Stimulated activated CD4-positive, alpha-beta T cell treated with anti-CD3 and anti-CD28 coated beads, Interleukin-1b, Interleukin-23, amount 100 ng/mL, for 4 hours (primary cell): Measurements from ENCODE around the gene CUEDC1.
"Not testable (repeated sequence)": the region's sequence is repeated elsewhere in the genome, so short reads cannot be mapped to it uniquely, and the experiment has no call there.

ENCODE experiments used
- DNase-seq, 2 donors: peaks; one replicate each; pipeline ENCODE4 v3.0.0-alpha.2; 2020; ENCODE audit warnings: low read depth in 2 of 2

The CUEDC1 gene

DNA sequence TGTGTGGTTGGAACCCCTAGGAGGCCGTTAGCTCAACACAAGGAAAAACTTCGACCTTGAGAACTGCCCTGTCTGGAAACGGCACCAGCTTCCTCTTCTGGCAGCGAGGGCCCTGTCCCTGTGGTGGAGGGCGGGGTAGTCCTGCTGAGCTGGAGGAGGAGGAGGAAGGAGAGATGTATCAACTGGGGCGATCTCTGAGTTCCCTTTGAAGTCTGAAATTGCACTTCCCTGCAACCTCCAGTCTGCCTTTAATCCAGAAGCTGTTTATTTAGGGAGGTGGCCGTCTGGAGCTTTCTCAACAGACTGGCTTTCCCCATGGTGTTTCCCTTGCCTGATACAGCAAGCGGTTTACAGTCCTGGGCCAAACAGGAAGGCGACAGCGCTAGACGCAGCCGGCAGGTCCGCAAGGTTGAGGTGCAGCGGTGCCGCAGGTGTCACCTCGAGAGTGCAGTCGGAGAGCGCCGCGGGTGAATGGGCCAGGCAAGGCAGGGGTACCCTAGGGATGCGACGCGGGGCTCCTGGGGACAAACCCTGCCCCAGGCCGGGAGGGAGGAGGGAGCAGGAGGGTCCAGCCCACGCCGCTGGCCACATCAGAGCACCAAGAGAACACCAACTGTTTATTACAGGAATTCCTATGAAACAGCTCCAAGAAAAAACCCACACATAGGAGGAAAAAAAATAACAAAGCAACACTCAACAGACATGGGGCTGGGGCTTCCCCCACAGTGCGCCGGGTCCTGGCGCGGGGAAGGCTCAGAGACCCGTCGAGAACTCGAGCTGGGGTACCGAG lies 94.0 kb downstream of the CUEDC1 start:
- peak in 1 of 2 donors; percentile 18 for DNase-seq

GRCh38 chr17:57860414-57860999 lies 94.7 kb downstream of the CUEDC1 start:
- no peak for DNase-seq

DNA sequence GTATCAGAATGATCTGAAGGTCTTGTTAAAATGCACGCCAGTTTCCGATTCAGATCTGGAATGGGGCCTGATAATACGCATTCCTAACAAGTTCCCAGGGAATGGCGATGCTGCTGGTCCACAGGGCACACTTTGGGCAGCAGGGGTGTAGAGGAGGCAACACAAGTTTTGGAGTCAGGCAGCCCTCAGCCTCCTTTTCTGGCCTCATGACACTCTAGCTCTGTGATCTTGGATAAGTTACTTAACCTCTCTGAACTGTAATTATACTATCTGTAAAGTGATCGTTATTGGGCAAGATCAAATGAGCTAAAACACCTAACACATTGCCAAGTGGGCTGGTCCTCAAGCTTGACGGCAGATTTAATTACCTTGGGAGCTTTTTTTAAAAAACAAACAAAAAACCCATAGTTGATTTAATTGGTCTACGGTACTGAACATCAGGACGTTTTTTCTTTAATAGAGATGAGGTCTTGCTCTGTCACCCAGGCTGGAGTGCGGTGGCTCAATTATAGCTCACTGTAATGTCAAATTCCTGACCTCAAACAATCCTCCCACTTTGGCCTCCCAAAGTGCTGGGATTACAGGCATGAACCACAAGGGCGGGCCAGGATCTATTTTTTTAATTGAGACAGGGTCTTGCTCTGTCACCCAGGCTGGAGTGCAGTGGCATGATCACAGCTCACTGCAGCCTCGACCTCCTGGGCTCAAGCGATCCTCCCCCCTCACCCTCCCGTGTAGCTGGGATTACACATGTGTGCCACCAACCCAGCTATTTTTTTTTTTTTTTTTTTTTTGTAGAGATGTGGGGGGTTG lies 95.4 kb downstream of the CUEDC1 start:
- DNase-seq: no peak

DNA sequence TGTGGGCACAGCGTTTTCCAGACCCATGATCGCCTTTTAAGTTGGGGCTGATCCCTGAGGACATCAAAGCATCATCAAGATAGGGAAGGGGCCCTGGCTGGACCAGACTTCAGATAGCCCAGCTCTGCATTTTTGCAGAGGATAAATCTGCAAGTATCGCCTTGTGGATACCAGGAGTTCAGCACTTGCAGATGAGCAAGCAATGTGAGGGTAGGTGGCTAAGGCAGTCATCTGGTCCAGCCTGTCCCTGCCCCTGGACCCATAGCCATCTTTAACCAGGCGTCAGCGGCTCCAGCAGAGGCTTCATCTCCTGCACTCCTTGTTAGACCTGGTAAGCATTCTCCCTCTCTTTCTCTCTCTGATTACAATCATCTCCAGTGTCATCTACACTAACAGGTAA lies 96.4 kb downstream of the CUEDC1 start:
- DNase-seq: no peak

GRCh38 chr17:57856792-57857620 lies 98.2 kb downstream of the CUEDC1 start:
- no peak for DNase-seq

GRCh38 chr17:57855391-57856035 lies 99.7 kb downstream of the CUEDC1 start:
- no peak for DNase-seq

DNA sequence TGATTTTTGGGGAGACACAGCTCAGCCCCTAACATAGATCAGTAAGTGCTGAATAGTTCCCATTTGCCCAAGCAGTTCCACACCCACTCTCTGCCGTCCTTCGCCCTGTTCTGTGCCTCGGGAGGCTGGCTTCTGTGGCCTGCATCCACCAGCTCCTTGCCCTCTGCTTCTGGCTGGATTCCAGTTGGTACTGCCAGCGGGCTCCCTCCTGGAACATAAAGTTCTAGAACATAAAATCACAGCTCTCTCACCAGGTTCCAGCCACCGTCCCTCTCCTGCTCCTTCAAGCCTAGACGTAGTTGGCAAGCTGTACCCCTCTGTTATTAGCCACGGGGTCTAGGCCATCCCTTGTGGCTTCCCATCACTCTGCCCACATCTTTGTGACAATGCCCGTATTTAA lies 101.5 kb downstream of the CUEDC1 start:
- DNase-seq: no peak

GRCh38 chr17:57852955-57853328 lies 102.3 kb downstream of the CUEDC1 start:
- DNase-seq: no peak

GRCh38 chr17:57852092-57852954 lies 102.9 kb downstream of the CUEDC1 start:
- DNase-seq: no peak

DNA sequence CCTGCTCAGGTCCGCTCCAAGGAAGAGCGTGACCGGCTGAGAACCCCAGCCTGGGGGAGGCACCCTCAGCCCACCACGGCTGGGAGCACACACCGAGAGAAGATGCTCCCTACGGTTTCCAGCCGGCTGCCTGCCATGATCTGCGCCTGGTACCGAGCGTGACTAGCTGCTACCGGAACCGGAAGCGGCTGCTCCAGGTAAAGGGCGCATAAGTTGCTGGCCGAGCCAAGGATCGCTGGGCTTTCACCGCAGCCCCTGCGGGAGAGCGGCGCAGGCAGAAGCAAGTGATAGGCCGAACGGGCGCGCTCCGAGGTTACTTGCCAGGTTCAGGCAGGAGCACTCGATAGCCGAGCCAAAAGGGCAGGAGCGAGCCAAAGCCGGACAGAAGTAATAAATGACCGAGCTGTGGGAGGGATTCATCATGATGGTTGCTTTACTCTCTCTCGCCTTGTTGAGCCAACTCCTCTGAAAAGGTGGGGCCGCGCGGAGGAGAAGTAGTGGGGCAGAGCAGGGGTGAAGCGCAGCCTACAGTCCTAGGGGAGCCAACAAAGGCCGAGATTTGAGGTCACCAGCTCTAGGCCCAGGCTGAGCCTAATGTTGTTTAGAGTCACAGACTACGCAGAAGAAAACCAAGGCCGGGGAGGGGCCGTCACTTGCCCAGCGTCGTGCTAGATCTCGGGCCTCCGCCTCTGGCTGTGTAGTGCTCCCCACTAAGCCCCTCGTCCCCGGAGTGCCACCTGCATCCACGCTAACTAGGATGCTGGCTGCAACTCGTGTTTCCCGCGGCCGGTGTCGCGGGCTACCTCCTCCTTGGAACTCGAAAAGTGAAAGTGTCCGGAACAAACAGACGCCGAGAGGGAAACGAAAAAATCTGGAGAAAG lies 105.1 kb downstream of the CUEDC1 start, which contains the start of gene MRPS23:
TSS of gene MRPS23 (minus strand) at position 171 of the 881 bp plus-strand sequence. CDS start at position 137, 34 bp downstream.
- DNase-seq: peak; percentile 90 to 92

GRCh38 chr17:57849163-57849873 lies 105.9 kb downstream of the CUEDC1 start:
- DNase-seq: no peak

DNA sequence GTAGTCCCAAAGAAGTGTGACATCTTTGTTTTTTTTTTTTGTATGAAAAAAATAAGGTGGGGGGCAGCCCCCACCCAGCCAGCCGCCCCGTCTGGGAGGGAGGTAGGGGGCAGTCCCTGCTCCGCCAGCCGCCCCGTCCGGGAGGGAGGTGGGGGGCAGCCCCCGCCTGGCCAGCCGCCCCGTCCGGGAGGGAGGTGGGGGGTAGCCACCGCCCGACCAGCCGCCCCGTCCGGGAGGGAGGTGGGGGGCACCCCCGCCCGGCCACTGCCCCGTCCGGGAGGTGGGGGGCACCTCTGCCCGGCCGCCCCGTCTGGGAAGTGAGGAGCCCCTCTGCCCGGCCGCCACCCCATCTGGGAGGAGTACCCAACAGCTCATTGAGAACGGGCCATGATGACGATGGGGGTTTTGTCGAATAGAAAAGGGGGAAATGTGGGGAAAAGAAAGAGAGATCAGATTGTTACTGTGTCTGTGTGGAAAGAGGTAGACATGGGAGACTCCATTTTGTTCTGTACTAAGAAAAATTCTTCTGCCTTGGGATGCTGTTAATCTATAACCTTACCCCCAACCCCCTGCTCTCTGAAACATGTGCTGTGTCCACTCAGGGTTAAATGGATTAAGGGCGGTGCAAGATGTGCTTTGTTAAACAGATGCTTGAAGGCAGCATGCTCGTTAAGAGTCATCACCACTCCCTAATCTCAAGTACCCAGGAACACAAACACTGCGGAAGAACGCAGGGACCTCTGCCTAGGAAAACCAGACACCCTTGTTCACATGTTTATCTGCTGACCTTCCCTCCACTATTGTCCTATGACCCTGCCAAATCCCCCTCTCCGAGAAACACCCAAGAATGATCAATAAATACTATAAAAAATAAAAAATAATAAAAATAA lies 108.9 kb downstream of the CUEDC1 start:
- not testable (repeated sequence) for DNase-seq

GRCh38 chr17:57842280-57842679 lies 112.9 kb downstream of the CUEDC1 start:
- DNase-seq: no peak

- DNase-seq: no peak
These were observed 115.7 kb downstream of the CUEDC1 start for GRCh38 chr17:57839571-57839923.

DNA sequence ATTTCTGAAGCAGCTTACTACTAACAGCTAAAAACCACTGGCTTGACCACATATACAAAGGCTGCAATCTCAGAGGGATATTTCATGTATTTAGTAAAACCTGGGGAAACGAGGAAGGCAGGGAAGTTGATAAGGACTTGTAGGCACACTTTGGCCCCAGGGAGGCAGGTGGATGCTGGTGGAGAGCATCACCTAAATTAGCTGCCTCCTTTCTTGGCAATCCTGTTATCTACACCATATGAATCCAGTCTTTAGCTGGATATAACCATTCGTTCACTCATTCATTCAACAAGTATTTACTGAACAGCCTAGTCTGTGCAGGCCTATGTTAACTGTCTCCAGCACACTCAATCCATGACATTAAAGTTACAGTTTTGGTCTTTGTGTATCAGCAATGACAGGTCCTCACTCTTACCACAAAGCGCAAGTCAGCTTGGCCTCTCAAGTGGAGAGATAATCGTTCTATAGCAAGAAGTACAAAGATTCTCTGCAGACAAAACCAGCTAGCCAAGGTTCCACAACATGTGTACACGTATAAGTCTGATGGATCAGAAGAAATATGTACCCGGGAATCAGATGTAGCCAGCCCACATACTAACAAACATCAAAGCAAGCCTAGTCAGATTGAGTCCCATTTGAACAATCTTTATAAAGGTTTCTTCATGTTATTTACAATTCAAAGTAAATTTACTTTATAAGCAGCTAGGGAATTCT lies 116.2 kb downstream of the CUEDC1 start:
- DNase-seq: no peak

DNA sequence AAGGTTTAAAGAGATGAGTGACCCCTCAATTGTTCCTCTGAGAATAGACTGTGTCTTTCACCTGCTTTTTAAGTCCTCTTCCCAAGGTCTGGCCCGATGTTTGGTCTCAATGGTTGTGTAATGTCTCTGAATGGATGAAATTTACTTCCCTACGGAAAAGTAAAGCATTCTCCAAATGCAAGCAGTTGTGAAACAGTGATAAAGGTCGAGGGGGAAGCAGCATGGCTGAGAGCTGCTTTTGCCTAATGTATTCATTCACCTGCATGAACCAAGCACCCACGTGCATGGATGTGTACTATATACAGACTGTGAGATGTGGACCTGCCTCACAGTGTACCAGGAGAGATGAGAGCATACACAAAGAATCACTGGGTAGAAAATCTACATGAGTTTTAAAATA lies 116.8 kb downstream of the CUEDC1 start:
- DNase-seq: no peak

DNA sequence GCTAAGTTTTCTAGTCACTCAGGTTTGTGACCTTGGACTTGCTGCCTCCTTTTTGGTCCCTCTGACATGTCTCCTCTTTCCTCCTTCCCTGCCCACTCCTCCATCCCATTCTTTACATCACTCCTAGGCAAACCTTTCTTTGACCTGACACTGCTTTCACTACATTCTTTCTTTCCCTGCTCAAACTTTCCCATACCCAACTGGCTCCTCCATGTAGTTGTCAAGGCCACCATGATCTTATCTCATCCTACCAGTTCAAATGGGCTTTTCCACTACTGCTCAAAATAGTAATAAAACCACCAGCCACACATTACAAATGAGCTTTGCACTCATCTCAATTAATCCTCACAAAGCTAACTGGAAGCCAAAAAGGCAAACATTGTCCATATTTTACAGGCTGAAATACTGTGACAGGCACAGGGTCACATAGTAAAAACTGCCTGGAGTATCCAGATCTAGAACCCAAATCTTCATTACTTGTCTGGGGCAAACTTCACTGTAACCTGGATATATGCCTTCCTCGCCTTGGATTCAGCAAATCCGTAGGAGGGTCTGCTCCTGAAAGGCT lies 119.8 kb downstream of the CUEDC1 start:
- DNase-seq: no peak
